Measurements from ENCODE around the gene KLLN.
"Not testable (repeated sequence)": the region's sequence is repeated elsewhere in the genome, so short reads cannot be mapped to it uniquely, and the experiment has no call there.

GRCh38 chr10:87855247-87855646 is 8.1 kb downstream of the KLLN start:
- TF ChIP-seq CTCF (conservative IDR thresholded peaks at IDR 0.05 in 1 of 2, IDR thresholded peaks at IDR 0.05 in 1 of 2; ENCODE audit: low read depth in 1 of 2, low read length in 2 of 2); EZH2 (IDR thresholded peaks at IDR 0.05; ENCODE audit: low read length, missing control alignments): not testable (repeated sequence)
